Astrocyte (in vitro differentiated cells and primary cell): ENCODE results near the gene ELK4. TPM values are rescaled to one million over a fixed set of nuclear protein-coding genes. Genes with fewer than 3 reads are reported as not detected.

Experiments used
- DNase-seq: peaks from one replicate; pipeline ENCODE4 v3.0.0-alpha.2; 2010; ENCODE audit warnings: low read depth
- FAIRE-seq: peaks from 2 replicates; lab custom pipeline; 2011; peaks lifted over from hg19 to GRCh38; lab: Jason Lieb, UNC
- H2AFZ ChIP-seq: 2 replicates; pipeline ENCODE4 v1.6.0; 2012; ENCODE audit warnings: low read depth, low read length, inconsistent platforms
- H3K27ac ChIP-seq: 2 replicates; pipeline ENCODE4 v1.5.1; 2011; ENCODE audit warnings: low read depth, low read length, inconsistent platforms
- H3K27me3 ChIP-seq: 2 replicates; pipeline ENCODE4 v1.6.0; 2011; ENCODE audit warnings: low read length, inconsistent platforms; ENCODE audit not compliant: insufficient read depth
- H3K36me3 ChIP-seq: 2 replicates; pipeline ENCODE4 v1.5.1; 2011; ENCODE audit warnings: low read length, inconsistent platforms; ENCODE audit not compliant: insufficient read depth
- H3K4me1 ChIP-seq: 2 replicates; pipeline ENCODE4 v1.5.1; 2011; ENCODE audit warnings: low read length, inconsistent platforms; ENCODE audit not compliant: insufficient read depth
- H3K4me2 ChIP-seq: 2 replicates; pipeline ENCODE4 v1.6.0; 2012; ENCODE audit warnings: low read length, inconsistent platforms
- H3K4me3 ChIP-seq: 2 replicates; pipeline ENCODE4 v1.5.1; 2011; ENCODE audit warnings: low read depth, mild to moderate bottlenecking, low read length, inconsistent platforms; ENCODE audit not compliant: insufficient read depth
- H3K79me2 ChIP-seq: 2 replicates; pipeline ENCODE4 v1.6.0; 2012; ENCODE audit warnings: mild to moderate bottlenecking, low read length, inconsistent platforms; ENCODE audit not compliant: insufficient read depth
- H3K9ac ChIP-seq: 2 replicates; pipeline ENCODE4 v1.6.0; 2012; ENCODE audit warnings: mild to moderate bottlenecking, low read length, inconsistent platforms
- H3K9me3 ChIP-seq: 2 replicates; pipeline ENCODE4 v1.5.1; 2012; ENCODE audit warnings: low read depth, mild to moderate bottlenecking, low read length, inconsistent platforms; ENCODE audit not compliant: insufficient read depth
- H4K20me1 ChIP-seq: 2 replicates; pipeline ENCODE4 v1.6.0; 2012; ENCODE audit warnings: low read length, inconsistent platforms; ENCODE audit not compliant: insufficient read depth
- H3K27ac Mint-ChIP-seq: one replicate; pipeline ENCODE4 v1.8.0; 2021; ENCODE audit warnings: mild to moderate bottlenecking, mixed read lengths; ENCODE audit not compliant: unreplicated experiment
- H3K27me3 Mint-ChIP-seq: one replicate; pipeline ENCODE4 v1.8.0; 2021; ENCODE audit warnings: low read depth, mixed read lengths; ENCODE audit not compliant: unreplicated experiment
- H3K36me3 Mint-ChIP-seq: one replicate; pipeline ENCODE4 v1.8.0; 2021; ENCODE audit warnings: low read depth, mixed read lengths; ENCODE audit not compliant: unreplicated experiment
- H3K4me1 Mint-ChIP-seq: one replicate; pipeline ENCODE4 v1.8.0; 2021; ENCODE audit warnings: low read depth, mixed read lengths; ENCODE audit not compliant: unreplicated experiment
- H3K4me3 Mint-ChIP-seq: one replicate; pipeline ENCODE4 v1.8.0; 2021; ENCODE audit warnings: mild to moderate bottlenecking, moderate library complexity, mixed read lengths; ENCODE audit not compliant: unreplicated experiment
- H3K9me3 Mint-ChIP-seq: one replicate; pipeline ENCODE4 v1.8.0; 2021; ENCODE audit warnings: mild to moderate bottlenecking, mixed read lengths; ENCODE audit not compliant: unreplicated experiment
- EZH2 ChIP-seq: IDR thresholded peaks from 2 replicates; pipeline ENCODE4 v1.6.1; 2012; ENCODE audit warnings: mild to moderate bottlenecking, low read length, inconsistent platforms; ENCODE audit not compliant: insufficient read depth
- total RNA-seq: library from RNA; stranded (reverse); gene quantifications from 2 replicates; pipeline ENCODE4 v1.2.1, GENCODE V29; 2021
- TF ChIP-seq, protein P1 (sequence below): IDR thresholded peaks from 2 replicates; pipeline ENCODE4 v1.5.1; 2011; ENCODE audit warnings: low read depth, mild to moderate bottlenecking, inconsistent platforms, low read length, moderate library complexity; ENCODE audit not compliant: insufficient read depth

ELK4 gene
- total RNA-seq, 1 donor from 2014 or later: 31.3 TPM

DNA sequence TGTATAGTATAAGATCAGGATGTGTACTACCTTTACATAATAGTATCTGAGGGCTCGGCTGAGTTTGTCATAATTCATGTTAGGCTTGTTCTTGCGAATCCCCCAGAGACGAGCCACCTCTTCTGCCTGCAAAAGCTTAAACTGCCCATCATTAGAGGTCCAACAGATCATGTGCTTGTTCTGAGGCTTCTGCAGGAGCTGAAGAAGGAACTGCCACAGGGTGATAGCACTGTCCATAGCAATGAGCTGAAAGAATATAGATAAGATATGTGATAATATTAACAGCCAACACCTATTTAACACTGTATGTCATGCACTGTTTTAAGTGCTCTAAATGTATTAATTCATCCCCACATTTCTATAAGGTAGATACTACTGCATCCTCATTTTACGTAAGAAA, 8.2 kb downstream of the ELK4 start:
- H3K9ac ChIP-seq: no peak overlapping the region

DNA sequence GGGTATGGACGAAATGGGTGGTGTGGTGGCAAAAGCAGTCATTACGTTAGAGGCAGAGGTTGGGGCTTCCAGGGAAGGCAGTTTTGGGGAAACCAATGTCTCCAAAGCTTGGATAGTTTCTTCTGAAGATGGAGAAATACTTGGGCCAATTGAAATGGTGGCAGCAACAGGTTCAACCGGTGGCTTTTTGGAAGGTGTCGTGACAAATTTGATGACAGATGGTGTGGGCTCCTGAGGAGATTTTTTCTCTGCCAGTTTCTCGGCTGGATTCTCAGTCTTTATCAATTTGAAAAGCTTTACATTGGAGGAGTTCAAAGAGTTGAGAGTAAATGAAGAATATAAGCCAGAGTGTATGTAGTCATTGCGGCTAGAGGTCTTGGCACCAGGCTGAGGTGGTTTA, 11.5 kb downstream of the ELK4 start:
- Histone ChIP-seq H3K4me3 (no peak overlapping the region), H3K4me1 (peaks cover 3% of the 10 kb centered on the region), H3K36me3 (peaks cover 49% of the 10 kb centered on the region), H3K9me3 (no peaks in the 10 kb centered on the region), H3K9ac (no peak overlapping the region), H4K20me1 (peaks cover 35% of the 10 kb centered on the region), H3K27ac (no peak overlapping the region), H3K79me2 (peaks cover 55% of the 10 kb centered on the region), H2AFZ (no peak overlapping the region), H3K4me2 (no peak overlapping the region), H3K27me3 (no peaks in the 10 kb centered on the region)
- no peak for DNase-seq
- H3K4me3 Mint-ChIP-seq: no peak overlapping the region
- no peak overlapping the region for H3K27ac Mint-ChIP-seq
- H3K4me1 Mint-ChIP-seq: peaks cover 2% of the 10 kb centered on the region
- no peak for FAIRE-seq
- peaks cover 18% of the 10 kb centered on the region for H3K36me3 Mint-ChIP-seq
- TF ChIP-seq, protein P1, sequence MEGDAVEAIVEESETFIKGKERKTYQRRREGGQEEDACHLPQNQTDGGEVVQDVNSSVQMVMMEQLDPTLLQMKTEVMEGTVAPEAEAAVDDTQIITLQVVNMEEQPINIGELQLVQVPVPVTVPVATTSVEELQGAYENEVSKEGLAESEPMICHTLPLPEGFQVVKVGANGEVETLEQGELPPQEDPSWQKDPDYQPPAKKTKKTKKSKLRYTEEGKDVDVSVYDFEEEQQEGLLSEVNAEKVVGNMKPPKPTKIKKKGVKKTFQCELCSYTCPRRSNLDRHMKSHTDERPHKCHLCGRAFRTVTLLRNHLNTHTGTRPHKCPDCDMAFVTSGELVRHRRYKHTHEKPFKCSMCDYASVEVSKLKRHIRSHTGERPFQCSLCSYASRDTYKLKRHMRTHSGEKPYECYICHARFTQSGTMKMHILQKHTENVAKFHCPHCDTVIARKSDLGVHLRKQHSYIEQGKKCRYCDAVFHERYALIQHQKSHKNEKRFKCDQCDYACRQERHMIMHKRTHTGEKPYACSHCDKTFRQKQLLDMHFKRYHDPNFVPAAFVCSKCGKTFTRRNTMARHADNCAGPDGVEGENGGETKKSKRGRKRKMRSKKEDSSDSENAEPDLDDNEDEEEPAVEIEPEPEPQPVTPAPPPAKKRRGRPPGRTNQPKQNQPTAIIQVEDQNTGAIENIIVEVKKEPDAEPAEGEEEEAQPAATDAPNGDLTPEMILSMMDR: no peak
- no peak for TF ChIP-seq EZH2
- no peaks in the 10 kb centered on the region for H3K9me3 Mint-ChIP-seq
- no peaks in the 10 kb centered on the region for H3K27me3 Mint-ChIP-seq

More for the DNA sequence above, 8.2 kb downstream of the ELK4 start:
- Mint-ChIP-seq H3K36me3 (peaks cover 9% of the 10 kb centered on the region), H3K4me3 (no peak overlapping the region), H3K4me1 (peaks cover 7% of the 10 kb centered on the region), H3K9me3 (no peaks in the 10 kb centered on the region), H3K27me3 (no peaks in the 10 kb centered on the region), H3K27ac (no peak overlapping the region)
- DNase-seq (no peak), FAIRE-seq (no peak)
- H3K9me3 ChIP-seq: no peaks in the 10 kb centered on the region
- no peak overlapping the region for H3K27ac ChIP-seq
- peaks cover 86% of the 10 kb centered on the region for H3K79me2 ChIP-seq
- peaks cover 56% of the 10 kb centered on the region for H4K20me1 ChIP-seq
- H3K4me1 ChIP-seq: peaks cover 3% of the 10 kb centered on the region
- no peak overlapping the region for H2AFZ ChIP-seq
- H3K36me3 ChIP-seq: peaks cover 27% of the 10 kb centered on the region
- no peak overlapping the region for H3K4me2 ChIP-seq
- no peaks in the 10 kb centered on the region for H3K27me3 ChIP-seq
- no peak overlapping the region for H3K4me3 ChIP-seq
- TF ChIP-seq, protein P1: no peak
- TF ChIP-seq EZH2: no peak

DNA sequence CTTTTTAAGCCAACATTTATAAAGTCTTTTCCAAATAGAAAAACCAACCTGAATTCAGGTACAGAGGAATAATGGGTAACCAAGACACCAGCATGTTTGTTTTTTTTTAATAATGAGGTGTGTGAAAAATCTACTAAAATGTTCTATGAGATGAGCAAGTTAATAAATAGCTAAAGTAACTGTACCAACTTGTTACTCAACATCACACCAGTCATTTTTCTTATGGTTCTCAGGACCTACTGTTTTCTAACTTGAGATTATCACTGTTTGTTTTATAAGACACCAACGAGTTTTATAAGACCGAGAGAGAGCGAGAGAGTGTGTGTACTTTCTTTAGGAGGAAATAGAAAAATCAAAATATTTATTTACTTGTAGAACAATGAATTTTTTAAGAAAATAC, 12.4 kb downstream of the ELK4 start:
- H3K36me3 Mint-ChIP-seq: peaks cover 18% of the 10 kb centered on the region
- no peak overlapping the region for H3K4me2 ChIP-seq
- no peak for DNase-seq
- no peaks in the 10 kb centered on the region for H3K27me3 ChIP-seq
- H4K20me1 ChIP-seq: peaks cover 30% of the 10 kb centered on the region
- no peaks in the 10 kb centered on the region for H3K9me3 Mint-ChIP-seq
- peaks cover 46% of the 10 kb centered on the region for H3K79me2 ChIP-seq
- peaks cover 49% of the 10 kb centered on the region for H3K36me3 ChIP-seq
- no peaks in the 10 kb centered on the region for H3K27me3 Mint-ChIP-seq
- peaks cover 2% of the 10 kb centered on the region for H3K4me1 Mint-ChIP-seq
- H3K4me1 ChIP-seq: peaks cover 3% of the 10 kb centered on the region
- H3K9me3 ChIP-seq: no peaks in the 10 kb centered on the region
- no peak overlapping the region for H3K27ac Mint-ChIP-seq
- no peak for FAIRE-seq
- H3K27ac ChIP-seq: no peak overlapping the region
- no peak overlapping the region for H3K4me3 Mint-ChIP-seq
- TF ChIP-seq, protein P1: no peak
- no peak for TF ChIP-seq EZH2
- H3K4me3 ChIP-seq: no peak overlapping the region
- no peak overlapping the region for H3K9ac ChIP-seq
- H2AFZ ChIP-seq: no peak overlapping the region
